Right ventricle myocardium superior (tissue), 1 donor: ENCODE measurements around the gene LAMP1. TPM values are rescaled to one million over a fixed set of nuclear protein-coding genes. Genes with fewer than 3 reads are reported as not detected.
"Not testable (repeated sequence)": the region's sequence is repeated elsewhere in the genome, so short reads cannot be mapped to it uniquely, and the experiment has no call there.

Experiments
- ATAC-seq: fragments of 200-7000 bp; cut with Tn5 transposase; one replicate; pipeline ENCODE4 v1.9.1; 2020; ENCODE audit warnings: mild to moderate bottlenecking; ENCODE audit not compliant: poor library complexity
- DNase-seq: peaks from one replicate; pipeline ENCODE4 v3.0.0-alpha.2; 2020
- intact Hi-C: fragments of 100-400 bp; cut with DNase I; formaldehyde crosslinking; loops from one replicate; pipeline ENCODE4 v1.11.2; 2022
- long read RNA-seq: library from polyadenylated mRNA; unstranded; transcript quantifications from one replicate; pipeline ENCODE4 v2.0.0, GENCODE V29; 2021
- total RNA-seq: library from RNA; stranded (reverse); fragmentation: NEBNext Ultra II Directional; extraction: Animal tissue kit (Norgen Biotek cat#: 25700); gene quantifications from one replicate; pipeline ENCODE4 v1.2.1, GENCODE V29; 2021
- donor health status: DM: no; HTN: yes; CAD: no; lungs with severe emphysema.

The LAMP1 gene
- 89.6 TPM for total RNA-seq
- long read RNA-seq, transcript LAMP1-201 (9 exons, 2,699 nt) = major isoform, 237 of 262 reads
- long read RNA-seq, partial matches to known transcripts = 10 of 262 reads
- long read RNA-seq, other reads (novel, unspliced or antisense) = 15 of 262 reads

GRCh38 chr13:113296823-113297369 is at the start of gene LAMP1:
Gene LAMP1 (plus strand): TSS chr13:113297239. CDS start chr13:113297435, 196 bp downstream.
- intact Hi-C loops = loop anchor here (10.0 kb wide), 1 partner anchor 98 kb away; no protein-coding TSS in a partner anchor
- peak; percentile 99 for DNase-seq
- ATAC-seq = peak; percentile 96

GRCh38 chr13:113252516-113253095 is 44.4 kb upstream of the LAMP1 start:
- intact Hi-C loops = no loop called here
- ATAC-seq (no peak), DNase-seq (no peak)

GRCh38 chr13:113257908-113258307 is 39.1 kb upstream of the LAMP1 start:
- ATAC-seq, intact Hi-C loops, DNase-seq: not testable (repeated sequence)

GRCh38 chr13:113258321-113259054 is 38.6 kb upstream of the LAMP1 start:
- ATAC-seq (no peak), DNase-seq (no peak)
- intact Hi-C loops = no loop called here

GRCh38 chr13:113260996-113261395 is 36.0 kb upstream of the LAMP1 start:
- ATAC-seq = no peak
- no peak for DNase-seq
- intact Hi-C loops = no loop called here

- ATAC-seq, intact Hi-C loops, DNase-seq: not testable (repeated sequence)
These were observed 34.0 kb upstream of the LAMP1 start for GRCh38 chr13:113263016-113263415.

GRCh38 chr13:113267642-113268405 is 29.2 kb upstream of the LAMP1 start:
- ATAC-seq (peak; percentile 26), DNase-seq (no peak)
- intact Hi-C loops = no loop called here

- DNase-seq (no peak), ATAC-seq (no peak)
- intact Hi-C loops = no loop called here
These were observed 25.0 kb upstream of the LAMP1 start for GRCh38 chr13:113272031-113272430.

- ATAC-seq = peak; percentile 21
- intact Hi-C loops = no loop called here
- DNase-seq = no peak
These were observed 24.3 kb upstream of the LAMP1 start for GRCh38 chr13:113272701-113273181.

- DNase-seq (no peak), ATAC-seq (no peak)
- intact Hi-C loops = no loop called here
These were observed 23.7 kb upstream of the LAMP1 start for GRCh38 chr13:113273321-113273720.

- ATAC-seq (peak; percentile 41), DNase-seq (peak; percentile 60)
- intact Hi-C loops = no loop called here
These were observed 23.0 kb upstream of the LAMP1 start for GRCh38 chr13:113273851-113274590.

- intact Hi-C loops = no loop called here
- DNase-seq = no peak
- ATAC-seq = no peak
These were observed 22.3 kb upstream of the LAMP1 start for GRCh38 chr13:113274721-113275120.

- ATAC-seq (peak; percentile 75), DNase-seq (no peak)
- intact Hi-C loops = no loop called here
These were observed 21.7 kb upstream of the LAMP1 start for GRCh38 chr13:113275387-113275786.

- intact Hi-C loops = no loop called here
- DNase-seq (no peak), ATAC-seq (no peak)
These were observed 16.9 kb upstream of the LAMP1 start for GRCh38 chr13:113280126-113280525.

- intact Hi-C loops = no loop called here
- DNase-seq = no peak
- ATAC-seq = no peak
These were observed 13.1 kb upstream of the LAMP1 start for GRCh38 chr13:113283904-113284303.

GRCh38 chr13:113288880-113289279 is 8.2 kb upstream of the LAMP1 start:
- no peak for DNase-seq
- no peak for ATAC-seq
- intact Hi-C loops = no loop called here

GRCh38 chr13:113291129-113291528 is 5.9 kb upstream of the LAMP1 start:
- DNase-seq = no peak
- intact Hi-C loops = loop anchor here (10.0 kb wide), 1 partner anchor 104 kb away; no protein-coding TSS in a partner anchor

More at GRCh38 chr13:113291129-113291528, 5.9 kb upstream of the LAMP1 start:
- no peak for ATAC-seq
